NCI-H1417 treated with DMSO at 0.1 percent for 48 hours (cell line): ENCODE results near the gene PRKCE.
A peak's percentile ranks its signal among the peaks of the same experiment; 100 is the strongest.

Experiments used
- DNase-seq: peaks from one replicate; lab custom pipeline; 2025; lab: John Stamatoyannopoulos, UW

PRKCE gene

DNA sequence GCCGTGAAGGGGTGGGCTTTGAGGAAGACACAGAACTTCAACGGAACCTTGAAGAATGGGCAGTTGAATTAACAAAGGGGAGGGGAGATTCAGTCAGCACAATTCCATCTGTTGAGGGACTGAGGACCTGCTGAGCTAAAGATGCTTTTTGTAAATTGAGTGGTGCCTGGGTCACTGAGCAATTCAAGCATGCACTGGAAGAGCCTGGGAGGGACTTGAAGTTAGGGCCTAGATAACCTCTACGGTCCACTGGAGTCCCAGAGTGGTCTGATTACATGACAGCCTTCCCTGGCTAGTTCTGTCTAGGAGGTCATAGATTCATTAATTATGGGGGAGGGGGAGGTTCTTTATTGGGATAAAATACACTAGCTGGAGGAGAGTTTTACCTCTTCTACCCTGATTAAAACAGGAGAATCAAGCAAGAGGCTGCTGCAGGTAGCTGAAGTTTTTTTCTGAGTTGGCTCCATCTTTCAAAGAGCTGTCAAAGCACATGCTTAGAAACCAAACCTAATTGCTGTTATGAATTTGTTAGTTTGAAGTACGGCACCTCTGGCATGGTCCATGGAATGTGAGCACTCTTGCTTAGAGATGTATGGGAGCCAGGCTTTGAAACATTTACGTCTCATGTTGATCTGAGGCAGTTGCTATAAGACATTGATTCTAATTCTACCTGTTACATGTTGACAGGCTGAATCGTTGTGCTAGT, 290.2 kb downstream of the PRKCE start:
- no peak for DNase-seq

GRCh38 chr2:45942237-45942738, 290.8 kb downstream of the PRKCE start:
- peak; percentile 17 for DNase-seq

DNA sequence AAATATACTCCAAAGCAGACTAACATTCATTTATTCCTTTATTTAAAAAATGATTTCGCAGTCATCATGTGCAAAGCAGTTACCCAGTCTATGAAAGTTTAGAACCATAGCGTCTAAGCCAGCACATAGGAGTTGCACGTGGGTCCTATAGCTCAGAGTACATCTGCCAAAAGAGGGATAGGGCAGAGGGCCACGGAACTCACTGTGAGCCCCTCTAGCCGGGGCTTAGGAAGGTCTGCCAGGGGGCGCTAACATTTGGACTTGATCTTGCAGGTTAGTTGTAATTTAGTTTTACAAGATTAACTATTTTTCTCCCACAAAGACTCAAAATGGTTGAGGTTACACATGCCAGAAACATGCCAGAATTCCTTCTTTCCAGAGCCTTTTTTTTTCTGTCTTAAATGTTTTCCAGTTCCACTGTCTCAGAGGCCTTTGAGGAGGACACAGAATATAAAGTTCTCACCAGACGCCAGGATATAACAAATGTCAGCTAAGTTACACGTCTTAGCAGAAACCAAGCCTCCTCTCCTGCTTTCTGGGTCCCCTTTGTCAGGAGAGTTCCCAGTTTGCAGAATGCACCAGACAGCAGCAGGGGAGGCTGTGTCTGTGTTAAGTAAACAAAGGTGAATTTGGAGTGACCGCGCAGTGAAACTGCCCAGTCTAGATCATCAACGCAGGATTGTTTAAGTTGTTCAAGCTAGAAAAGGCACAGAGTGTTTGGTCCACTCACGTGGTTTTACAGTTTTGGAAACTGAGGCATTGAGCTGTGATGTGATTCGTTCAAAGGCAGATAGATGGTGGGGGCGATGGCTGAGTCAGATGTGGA, 292.0 kb downstream of the PRKCE start:
- no peak for DNase-seq

DNA sequence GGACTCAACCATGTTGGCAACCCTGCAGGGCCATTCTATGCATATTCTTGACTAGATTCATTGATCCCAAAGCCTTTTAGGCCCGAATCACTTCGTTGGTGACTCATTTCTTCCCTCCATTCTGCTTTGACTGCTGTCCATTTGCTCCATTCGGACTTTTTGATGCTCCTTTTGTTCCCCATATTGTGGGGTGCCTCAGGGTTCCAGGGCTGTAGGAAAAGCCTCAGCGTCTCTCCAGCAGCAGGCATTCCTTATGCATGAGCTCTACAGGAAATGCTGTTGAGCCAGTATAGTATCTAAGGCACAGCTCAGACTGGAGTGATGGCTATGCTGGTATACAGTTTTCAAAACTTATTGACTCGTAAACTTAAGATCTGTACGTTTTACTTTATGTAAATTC, 292.6 kb downstream of the PRKCE start:
- DNase-seq: no peak

GRCh38 chr2:45945302-45945717, 293.8 kb downstream of the PRKCE start:
- no peak for DNase-seq

DNA sequence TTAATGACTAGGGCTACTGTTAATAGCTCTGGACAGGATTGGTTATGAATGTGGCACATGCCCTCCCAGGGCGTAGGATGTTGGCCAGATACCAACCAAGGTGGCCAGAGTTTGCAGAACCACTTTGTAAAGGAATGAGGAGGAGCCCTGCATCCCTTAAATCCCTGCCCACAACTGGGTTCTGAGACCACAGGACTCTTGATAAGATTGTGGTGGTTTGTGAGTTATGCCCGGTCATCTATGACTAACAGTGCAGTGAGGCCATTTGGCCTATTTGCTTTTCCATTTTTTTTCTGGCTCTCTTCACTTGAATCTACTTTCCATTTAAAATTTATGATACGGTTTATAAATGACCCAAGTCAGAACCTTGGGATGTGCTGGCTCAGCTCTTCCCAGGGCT, 294.5 kb downstream of the PRKCE start:
- DNase-seq: no peak

- no peak for DNase-seq
These were observed 299.1 kb downstream of the PRKCE start for GRCh38 chr2:45950606-45951005.

GRCh38 chr2:45951025-45951727, 299.7 kb downstream of the PRKCE start:
- no peak for DNase-seq

GRCh38 chr2:45952591-45952990, 301.1 kb downstream of the PRKCE start:
- no peak for DNase-seq

DNA sequence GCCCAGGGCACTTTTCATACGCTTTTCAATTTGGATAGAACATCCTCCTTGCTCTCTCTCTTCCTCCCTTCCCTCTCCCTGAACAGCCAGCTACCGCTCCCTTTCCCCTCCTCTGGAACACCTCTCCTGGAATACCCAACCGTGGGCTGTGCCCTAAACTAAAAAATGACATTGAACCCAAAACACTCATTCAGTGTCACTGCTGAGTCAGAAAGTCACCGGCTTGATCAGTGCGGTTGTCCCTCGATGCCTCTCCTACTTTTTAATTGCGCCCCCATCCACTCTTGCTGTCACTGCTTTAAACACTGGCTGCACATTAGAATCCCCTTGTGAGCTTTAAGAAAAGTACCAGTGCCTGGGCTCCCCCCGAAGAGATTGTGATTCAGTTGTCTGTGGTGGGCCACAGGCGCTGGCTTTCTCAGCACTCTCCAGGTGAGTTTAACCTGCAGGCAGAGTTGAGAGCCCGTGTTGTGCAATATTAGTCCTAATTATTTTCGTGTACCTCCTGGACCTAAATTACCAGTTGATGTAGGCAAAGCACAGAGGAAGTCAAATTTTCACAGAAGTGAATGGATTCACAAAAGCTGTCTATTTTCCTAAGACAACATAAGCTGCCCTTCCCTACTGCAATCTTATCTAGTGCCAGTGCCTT, 302.0 kb downstream of the PRKCE start:
- no peak for DNase-seq

- no peak for DNase-seq
These were observed 302.9 kb downstream of the PRKCE start for GRCh38 chr2:45954233-45954850.

DNA sequence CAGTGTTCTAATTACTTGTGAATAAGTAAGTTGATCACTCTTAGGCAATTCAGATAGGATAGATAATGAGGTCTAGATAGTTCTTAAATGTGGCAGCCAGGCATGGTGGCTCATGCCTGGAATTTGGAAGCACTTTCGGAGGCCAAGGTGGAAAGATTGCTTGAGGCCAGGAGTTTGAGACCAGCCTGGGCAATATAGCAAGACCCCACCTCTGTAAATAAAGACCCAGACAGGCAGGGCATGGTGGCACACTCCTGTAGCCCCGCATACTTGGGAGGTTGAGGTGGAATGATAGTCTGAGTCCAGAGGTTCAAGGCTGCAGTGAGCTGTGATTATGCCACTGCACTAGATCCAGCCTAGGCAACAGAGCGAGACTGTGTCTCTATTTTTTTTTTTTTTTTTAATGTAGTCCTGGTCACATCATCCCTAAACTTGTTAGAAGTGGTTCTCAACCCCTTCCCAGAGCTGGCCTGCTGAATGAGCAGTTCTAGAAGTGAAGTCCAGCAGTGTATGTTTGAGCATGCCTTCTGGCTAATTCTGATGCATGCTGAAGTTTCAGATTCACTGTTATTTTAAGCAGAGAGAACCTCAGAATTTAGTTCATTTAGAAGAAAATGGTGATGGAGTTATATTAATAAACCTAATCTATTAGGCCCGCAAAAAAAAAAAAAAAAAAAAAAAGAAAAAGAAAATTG, 306.2 kb downstream of the PRKCE start:
- no peak for DNase-seq

GRCh38 chr2:45960057-45960863, 308.8 kb downstream of the PRKCE start:
- no peak for DNase-seq

DNA sequence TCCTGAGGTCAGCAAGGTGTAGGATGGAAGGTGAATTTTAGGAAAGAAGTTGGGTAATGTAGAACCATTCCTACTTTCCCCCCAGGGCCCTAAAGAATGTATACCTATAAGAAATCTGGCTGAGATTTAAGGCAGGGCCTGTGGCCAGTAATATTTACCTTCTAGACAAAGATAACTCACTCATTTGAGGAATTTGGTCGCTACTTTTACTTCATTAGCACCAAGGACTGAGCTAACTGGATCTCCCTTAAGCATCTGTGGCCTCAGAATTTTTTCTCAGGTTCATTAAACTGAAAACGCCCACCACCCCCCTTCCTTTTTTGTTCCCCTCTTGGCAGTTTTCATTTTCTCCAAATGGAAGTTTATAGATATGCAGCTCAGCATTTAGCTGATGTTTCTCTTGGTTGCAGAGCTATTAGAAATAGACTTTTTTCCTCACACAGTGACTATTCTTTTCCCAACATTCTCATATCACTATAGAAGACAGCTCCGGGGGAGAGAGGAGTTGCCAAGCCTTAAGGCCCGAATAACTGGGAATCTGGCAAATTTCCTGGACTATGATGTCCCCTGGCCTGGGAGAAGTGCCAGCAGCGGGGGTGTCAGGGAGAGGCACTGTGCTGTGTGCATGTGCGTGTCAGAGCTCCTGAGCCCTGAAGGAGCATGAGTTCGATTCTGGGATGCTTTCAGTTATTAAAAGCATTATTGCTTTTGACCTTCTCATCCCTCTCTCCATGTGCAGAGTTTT, 310.9 kb downstream of the PRKCE start:
- no peak for DNase-seq

DNA sequence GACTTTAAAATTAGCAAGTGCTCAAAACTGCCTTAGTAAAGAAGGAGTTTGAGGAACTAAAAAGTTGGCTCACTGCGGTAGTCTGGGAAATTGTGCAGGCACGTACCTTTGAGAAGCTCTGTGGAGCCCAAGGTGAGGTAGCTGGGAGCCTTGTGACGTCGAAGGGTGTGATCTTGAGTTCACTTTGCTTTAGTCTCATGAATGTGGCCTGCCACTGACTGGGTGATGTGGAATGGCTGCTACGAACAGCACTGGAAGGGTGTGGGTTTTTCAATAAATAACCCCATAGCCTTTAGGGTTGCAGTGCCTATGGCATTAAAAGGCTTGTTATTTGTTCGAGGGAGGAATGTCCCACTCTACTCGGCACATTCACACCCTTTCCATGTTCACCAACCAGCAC, 312.3 kb downstream of the PRKCE start:
- no peak for DNase-seq

DNA sequence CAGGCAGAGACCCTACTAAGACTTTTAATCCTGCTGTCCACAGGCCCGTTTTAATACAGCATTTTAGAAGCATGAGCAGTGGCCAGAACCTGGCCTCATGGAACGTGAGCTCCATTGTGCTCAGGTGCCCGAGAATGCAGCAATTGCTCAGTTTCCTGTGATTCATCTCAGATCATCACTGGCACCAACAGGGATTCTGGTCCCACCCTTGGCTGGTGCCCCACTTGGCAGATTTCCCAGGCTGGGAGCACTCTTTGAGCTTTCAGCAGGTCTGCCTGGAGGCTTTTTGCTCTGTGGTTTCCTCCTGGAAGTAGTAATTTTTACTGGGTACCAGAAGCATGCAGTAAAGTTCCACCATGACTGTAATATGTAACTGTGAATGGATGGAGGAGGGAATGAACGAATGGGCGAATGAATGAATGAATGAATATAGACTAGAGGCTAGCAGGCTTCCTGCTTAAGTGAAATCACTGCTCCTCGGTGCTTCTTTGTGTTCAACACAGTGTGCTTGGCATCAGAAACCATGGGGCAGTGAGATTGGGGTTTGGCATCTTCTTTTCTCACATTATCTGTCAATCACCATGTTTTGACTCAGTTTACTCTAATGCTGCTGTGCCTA, 312.9 kb downstream of the PRKCE start:
- no peak for DNase-seq

GRCh38 chr2:45964906-45965305, 313.4 kb downstream of the PRKCE start:
- no peak for DNase-seq

- DNase-seq: no peak
These were observed 314.5 kb downstream of the PRKCE start for GRCh38 chr2:45965871-45966498.
